ENCODE data around the gene UBE2N. TPM values are rescaled to one million over a fixed set of nuclear protein-coding genes. Genes with fewer than 3 reads are reported as not detected.

The UBE2N gene
- total and polyA plus RNA-seq, 2 donors (not counting 1 experiment from before 2014, with no cell fraction given): 56.3 to 83.8 TPM

GRCh38 chr12:93469386-93469785, 27.6 kb upstream of the UBE2N start:
- H3K27ac Mint-ChIP-seq: no peak overlapping the region
- Histone ChIP-seq H3K27me3 (replicated peaks in 1 of 4; ENCODE audit: control extremely low read depth in 1 of 4, control insufficient read depth in 3 of 4, insufficient read depth in 4 of 4, low read length in 3 of 4) (no peaks in the 10 kb centered on the region), H3K4me3 (ENCODE audit: control extremely low read depth in 1 of 5, extremely low read depth in 1 of 5, insufficient read depth in 1 of 5, low read depth in 2 of 5, low read length in 4 of 5) (no peak overlapping the region), H2AFZ (ENCODE audit: insufficient read depth, low read depth, low read length, poor library complexity, severe bottlenecking) (no peak overlapping the region), H4K20me1 (ENCODE audit: control insufficient read depth, insufficient read depth, low read length, poor library complexity, severe bottlenecking) (no peaks in the 10 kb centered on the region), H3K9ac (ENCODE audit: low read length) (no peak overlapping the region), H3K4me2 (replicated peaks; ENCODE audit: low read depth, low read length, poor library complexity, severe bottlenecking) (no peak overlapping the region), H3K4me1 (ENCODE audit: control insufficient read depth in 2 of 2, insufficient read depth in 2 of 2, low read length in 2 of 2) (peaks cover 12 to 17% of the 10 kb centered on the region in 2 donors), H3K27ac (ENCODE audit: low read length in 2 of 2) (no peak overlapping the region), H3K79me2 (ENCODE audit: control insufficient read depth, insufficient read depth, low read length) (peaks cover 48% of the 10 kb centered on the region), H3K9me3 (ENCODE audit: control extremely low read depth in 1 of 3, control insufficient read depth in 2 of 3, insufficient read depth in 1 of 3, low read length in 2 of 3) (no peaks in the 10 kb centered on the region), H3K36me3 (replicated peaks in 1 of 2; ENCODE audit: control extremely low read depth in 1 of 2, control insufficient read depth in 1 of 2, extremely low read depth in 1 of 2, insufficient read depth in 2 of 2, low read length in 1 of 2) (peaks cover 2 to 14% of the 10 kb centered on the region in 2 experiments)
- H3K4me3 Mint-ChIP-seq: no peak overlapping the region
- H3K27me3 Mint-ChIP-seq: no peaks in the 10 kb centered on the region
- DNase-seq (no peak), ATAC-seq (ENCODE audit: low read depth) (no peak)
- intact Hi-C loops (cut with micrococcal nuclease): no loop called here
- CTCF ChIA-PET: no interaction called here
- POLR2A ChIA-PET: no interaction called here
- TF ChIP-seq CTCF (IDR thresholded peaks at IDR 0.05) (no peak), EZH2 (IDR thresholded peaks at IDR 0.05; ENCODE audit: borderline replicate concordance, insufficient read depth, low read depth, low read length, poor library complexity, severe bottlenecking) (no peak)
- peaks cover 2% of the 10 kb centered on the region for H3K9me3 Mint-ChIP-seq (ENCODE audit: insufficient read depth)
- peaks cover 28% of the 10 kb centered on the region for H3K4me1 Mint-ChIP-seq

GRCh38 chr12:93468008-93468371, 26.2 kb upstream of the UBE2N start:
- peak overlapping the region; percentile 77 for H3K4me2 ChIP-seq (replicated peaks; ENCODE audit: low read depth, low read length, poor library complexity, severe bottlenecking)
- H2AFZ ChIP-seq (ENCODE audit: insufficient read depth, low read depth, low read length, poor library complexity, severe bottlenecking): peak overlapping the region; percentile 89
- CTCF ChIA-PET: interaction anchor here (0.6 to 1.6 kb wide), 12 partner anchors 23 to 685 kb away, joined by 3 to 8 read pairs (median 3); partner anchors contain the start of gene EEA1
- H3K4me3 ChIP-seq (ENCODE audit: control extremely low read depth in 1 of 5, extremely low read depth in 1 of 5, insufficient read depth in 1 of 5, low read depth in 2 of 5, low read length in 4 of 5): peak overlapping the region; percentile 64 to 82 (median 78)
- peak overlapping the region; percentile 60 to 80 for H3K27ac ChIP-seq (ENCODE audit: low read length in 2 of 2)
- 0% methylated on average over 4 of the region's 7 CpGs for WGBS (ENCODE audit: insufficient coverage)
- TF ChIP-seq EZH2 (IDR thresholded peaks at IDR 0.05; ENCODE audit: borderline replicate concordance, insufficient read depth, low read depth, low read length, poor library complexity, severe bottlenecking): no peak
- no peaks in the 10 kb centered on the region for H3K27me3 ChIP-seq (replicated peaks in 1 of 4; ENCODE audit: control extremely low read depth in 1 of 4, control insufficient read depth in 3 of 4, insufficient read depth in 4 of 4, low read length in 3 of 4)
- POLR2A ChIA-PET: interaction anchor here (1.0 to 1.2 kb wide), 3 partner anchors 91 to 538 kb away, joined by 3 to 5 read pairs (median 5); no protein-coding TSS in a partner anchor
- peaks cover 2 to 10% of the 10 kb centered on the region in 2 experiments for H3K36me3 ChIP-seq (replicated peaks in 1 of 2; ENCODE audit: control extremely low read depth in 1 of 2, control insufficient read depth in 1 of 2, extremely low read depth in 1 of 2, insufficient read depth in 2 of 2, low read length in 1 of 2)
- no peaks in the 10 kb centered on the region for H3K9me3 ChIP-seq (ENCODE audit: control extremely low read depth in 1 of 3, control insufficient read depth in 2 of 3, insufficient read depth in 1 of 3, low read length in 2 of 3)
- H3K9ac ChIP-seq (ENCODE audit: low read length): peak overlapping the region; percentile 76
- Mint-ChIP-seq H3K9me3 (ENCODE audit: insufficient read depth) (peaks cover 2% of the 10 kb centered on the region), H3K27me3 (no peaks in the 10 kb centered on the region), H3K4me3 (peak overlapping the region; percentile 95), H3K4me1 (peaks cover 28% of the 10 kb centered on the region), H3K27ac (peak overlapping the region; percentile 95)
- intact Hi-C loops (cut with micrococcal nuclease): no loop called here
- ATAC-seq (ENCODE audit: low read depth) (no peak), DNase-seq (no peak)
- H4K20me1 ChIP-seq (ENCODE audit: control insufficient read depth, insufficient read depth, low read length, poor library complexity, severe bottlenecking): no peaks in the 10 kb centered on the region
- peaks cover 43% of the 10 kb centered on the region for H3K79me2 ChIP-seq (ENCODE audit: control insufficient read depth, insufficient read depth, low read length)
- peaks cover 12 to 17% of the 10 kb centered on the region in 2 donors for H3K4me1 ChIP-seq (ENCODE audit: control insufficient read depth in 2 of 2, insufficient read depth in 2 of 2, low read length in 2 of 2)
